HG03108 (cell line): ENCODE measurements around the gene WDR54.
"Not testable (repeated sequence)": the region's sequence is repeated elsewhere in the genome, so short reads cannot be mapped to it uniquely, and the experiment has no call there.

ENCODE experiments used
- ATAC-seq: cut with Tn5 transposase; IDR thresholded peaks from one replicate; pipeline ENCODE4 v1.9.1; 2021; ENCODE audit warnings: moderate library complexity; ENCODE audit not compliant: unreplicated experiment

Gene WDR54

DNA sequence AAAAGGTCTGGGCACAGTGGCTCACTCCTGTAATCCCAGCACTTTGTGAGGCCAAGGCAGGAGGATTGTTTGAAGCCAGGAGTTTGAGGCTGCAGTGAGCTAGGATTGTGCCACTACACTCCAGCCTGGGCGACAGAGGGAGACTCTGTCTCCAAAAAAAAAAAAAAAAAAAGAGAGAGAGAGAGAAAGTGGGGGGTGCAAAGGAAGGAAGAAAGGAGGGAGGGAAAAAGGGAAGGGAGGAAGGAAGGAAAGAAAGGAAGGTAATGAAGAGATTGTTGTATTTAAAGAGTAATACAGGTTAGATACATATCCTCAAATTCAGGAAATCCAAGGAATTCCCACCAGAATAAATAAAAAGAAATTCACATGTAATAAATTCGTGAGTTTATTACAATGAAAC, 19.6 kb upstream of the WDR54 start:
- no peak for ATAC-seq

- peak; percentile 78 for ATAC-seq
Observed at GRCh38 chr2:74406035-74406434, 15.5 kb upstream of the WDR54 start.

GRCh38 chr2:74407682-74408081, 13.8 kb upstream of the WDR54 start:
- no peak for ATAC-seq

- ATAC-seq = no peak
Observed at GRCh38 chr2:74413001-74413698, 8.4 kb upstream of the WDR54 start.

GRCh38 chr2:74414441-74414840, 7.1 kb upstream of the WDR54 start:
- no peak for ATAC-seq

DNA sequence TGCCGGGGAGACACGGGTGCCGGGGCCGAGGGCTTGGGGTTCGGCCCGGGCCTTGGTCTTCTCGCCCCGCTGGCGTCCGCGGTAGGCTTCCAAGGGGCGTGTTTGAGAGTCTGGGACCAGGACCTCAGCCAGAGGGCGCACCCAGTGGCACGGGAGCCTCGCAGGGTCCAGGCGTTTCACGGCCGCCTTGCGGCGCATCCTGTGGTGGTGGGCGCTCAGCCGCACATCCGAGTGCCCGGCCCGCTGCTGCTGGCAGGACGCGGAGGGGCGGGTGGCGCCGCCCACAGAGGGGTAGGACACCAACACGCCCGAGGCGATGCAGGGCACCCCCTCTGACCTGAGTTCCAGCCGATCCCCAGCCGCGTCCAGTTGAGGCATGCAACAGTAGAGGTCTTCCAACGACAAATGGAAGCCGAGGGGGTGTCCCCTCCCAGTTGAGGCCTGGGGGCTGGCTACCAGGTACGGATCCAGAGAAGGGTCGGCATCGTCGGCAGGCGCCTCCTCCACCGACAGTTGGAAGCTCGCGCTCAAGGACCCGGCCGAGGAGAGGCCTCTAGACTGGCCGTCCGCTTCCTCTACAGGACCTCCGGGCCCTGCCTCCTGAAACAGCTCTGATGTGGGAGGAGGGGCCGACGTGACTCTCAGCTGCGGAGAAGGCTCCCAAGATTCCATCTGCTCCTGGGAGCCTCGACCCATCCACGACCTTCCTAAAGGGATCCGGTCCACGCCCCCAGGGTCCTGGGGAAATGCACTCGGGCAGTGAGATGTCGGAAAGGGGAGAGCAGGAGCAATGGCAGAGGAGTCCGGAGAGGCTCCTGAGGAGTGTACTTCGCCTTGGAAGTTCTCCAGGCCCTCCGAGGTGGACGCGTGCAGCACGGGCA, 6.4 kb upstream of the WDR54 start:
- peak; percentile 54 for ATAC-seq

DNA sequence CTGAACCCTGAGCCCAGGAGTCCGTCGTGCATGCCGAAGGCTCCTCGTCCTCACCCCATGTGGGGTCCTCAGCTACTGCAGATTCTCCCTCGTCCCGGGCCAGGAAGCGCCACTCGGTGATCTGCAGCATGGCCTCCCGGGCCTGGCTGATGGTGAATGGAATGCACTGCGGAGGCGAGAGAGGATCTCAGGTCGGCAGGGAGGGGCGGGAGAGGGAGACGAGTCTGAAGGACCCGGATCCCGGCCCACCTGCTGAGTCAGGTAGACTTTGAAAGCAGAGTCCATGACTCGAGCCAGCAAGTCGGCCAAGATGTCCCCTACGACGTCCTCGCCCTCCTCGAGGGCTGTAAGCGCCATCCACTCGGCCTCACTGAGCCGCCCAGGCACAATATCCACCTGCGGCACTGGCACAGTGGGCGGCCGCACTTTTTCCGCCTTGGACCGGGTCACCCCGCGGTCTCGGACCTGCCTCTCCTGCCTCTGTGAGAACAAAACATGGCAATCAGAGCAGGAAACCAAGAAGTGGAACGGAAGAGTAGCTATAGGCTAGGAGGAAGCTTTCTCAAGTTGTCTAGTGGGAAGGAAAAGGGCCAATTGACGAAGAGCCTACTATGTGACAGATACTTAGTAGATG, 5.7 kb upstream of the WDR54 start:
- no peak for ATAC-seq

- ATAC-seq = no peak
Observed at GRCh38 chr2:74416778-74417177, 4.8 kb upstream of the WDR54 start.

DNA sequence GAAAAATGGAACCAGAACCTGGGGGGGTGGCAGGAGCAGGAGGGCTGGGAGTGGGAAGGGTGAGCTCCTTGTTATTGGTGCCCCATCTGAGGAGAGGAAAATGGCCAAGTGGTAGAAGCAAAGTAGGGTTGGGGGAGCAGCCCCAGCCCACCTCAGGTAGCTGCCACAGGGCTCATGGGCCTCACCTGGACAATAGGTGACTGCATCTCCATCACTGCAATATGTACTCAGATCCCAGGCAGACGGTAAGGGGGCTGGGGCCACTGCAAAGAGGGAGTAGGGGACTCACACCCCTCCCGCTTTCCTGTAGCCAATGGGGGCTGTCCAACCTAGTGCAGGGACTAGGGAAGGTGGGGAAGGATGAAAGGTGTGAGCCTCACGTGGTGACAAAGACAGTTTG, 4.3 kb upstream of the WDR54 start:
- no peak for ATAC-seq

DNA sequence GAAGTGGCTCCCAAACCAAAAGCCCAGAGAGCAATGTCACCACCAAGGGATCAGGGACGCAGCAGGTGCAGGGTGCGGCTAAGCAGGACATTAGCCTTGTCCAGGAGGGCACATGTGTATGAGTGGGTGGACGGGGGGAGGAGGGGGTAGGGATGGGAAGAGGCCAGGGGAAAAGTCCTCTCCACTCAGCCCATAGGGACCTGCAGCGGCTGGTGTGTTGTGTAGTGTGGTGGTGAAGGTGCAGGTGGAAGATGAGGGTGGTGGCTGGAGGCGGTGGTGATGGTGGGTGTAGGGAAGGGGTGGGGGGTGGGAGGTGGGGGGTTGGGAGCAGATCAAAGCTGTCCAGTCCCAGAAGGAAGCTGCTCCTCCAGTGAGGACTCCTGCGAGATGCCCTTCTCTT, 3.8 kb upstream of the WDR54 start:
- ATAC-seq = no peak

- ATAC-seq = no peak
Observed at GRCh38 chr2:74418312-74418711, 3.2 kb upstream of the WDR54 start.

GRCh38 chr2:74419345-74419744, 2.2 kb upstream of the WDR54 start:
- ATAC-seq = no peak

DNA sequence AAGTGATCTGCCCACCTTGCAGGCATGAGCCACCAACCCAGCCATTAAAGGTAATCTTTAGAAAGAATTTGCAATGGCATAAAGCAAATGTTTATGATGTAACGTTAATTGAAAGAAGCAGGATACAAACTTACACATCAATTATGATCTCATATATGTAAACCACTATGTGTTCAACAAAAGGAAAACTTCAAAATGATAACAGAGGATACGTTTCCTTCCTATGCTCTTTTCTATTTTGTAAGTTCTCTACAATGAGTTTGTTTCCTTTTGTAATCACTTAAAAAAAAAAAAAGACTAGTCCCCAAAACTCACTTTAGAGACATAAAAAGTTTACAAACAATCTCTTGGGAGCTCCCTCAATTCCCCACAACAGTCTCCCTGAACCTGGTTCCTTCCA, 1.5 kb upstream of the WDR54 start:
- no peak for ATAC-seq

GRCh38 chr2:74420443-74421103, 957 bp upstream of the WDR54 start:
- not testable (repeated sequence) for ATAC-seq

DNA sequence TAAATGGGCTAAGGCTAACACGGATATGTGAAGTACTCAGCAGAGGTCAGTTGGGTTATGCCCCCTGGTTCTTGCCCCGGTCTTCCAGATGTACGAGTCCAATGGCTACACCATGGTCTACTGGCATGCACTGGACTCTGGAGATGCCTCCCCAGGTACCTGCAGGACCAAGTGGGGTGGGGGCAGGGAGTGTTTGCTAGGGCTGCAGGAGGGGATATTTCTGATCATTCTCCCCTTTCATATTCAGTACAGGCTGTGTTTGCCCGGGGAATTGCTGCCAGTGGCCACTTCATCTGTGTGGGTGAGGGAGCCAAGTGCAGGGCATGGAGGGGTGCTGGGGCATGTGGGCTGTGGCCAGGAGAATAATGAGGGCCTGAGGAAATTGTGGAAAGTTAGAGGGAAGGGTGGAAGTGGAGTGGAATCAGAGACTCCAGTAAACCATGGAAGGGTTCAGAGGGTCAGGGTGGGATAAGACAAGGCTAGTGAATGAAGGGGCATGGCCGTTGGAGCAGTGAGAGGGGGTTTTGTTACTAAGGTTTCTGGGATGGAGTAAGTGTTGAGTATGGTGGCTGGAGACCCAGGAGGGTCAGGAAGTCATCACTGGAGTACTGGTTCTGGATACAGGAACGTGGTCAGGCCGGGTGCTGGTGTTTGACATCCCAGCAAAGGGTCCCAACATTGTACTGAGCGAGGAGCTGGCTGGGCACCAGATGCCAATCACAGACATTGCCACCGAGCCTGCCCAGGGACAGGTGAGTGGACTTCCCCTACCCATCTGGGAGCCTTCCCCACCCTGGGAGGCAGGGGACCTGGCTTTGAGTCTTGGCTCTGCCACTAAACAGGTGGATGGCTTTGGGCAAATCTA, 1.9 kb downstream of the WDR54 start:
- ATAC-seq = no peak

DNA sequence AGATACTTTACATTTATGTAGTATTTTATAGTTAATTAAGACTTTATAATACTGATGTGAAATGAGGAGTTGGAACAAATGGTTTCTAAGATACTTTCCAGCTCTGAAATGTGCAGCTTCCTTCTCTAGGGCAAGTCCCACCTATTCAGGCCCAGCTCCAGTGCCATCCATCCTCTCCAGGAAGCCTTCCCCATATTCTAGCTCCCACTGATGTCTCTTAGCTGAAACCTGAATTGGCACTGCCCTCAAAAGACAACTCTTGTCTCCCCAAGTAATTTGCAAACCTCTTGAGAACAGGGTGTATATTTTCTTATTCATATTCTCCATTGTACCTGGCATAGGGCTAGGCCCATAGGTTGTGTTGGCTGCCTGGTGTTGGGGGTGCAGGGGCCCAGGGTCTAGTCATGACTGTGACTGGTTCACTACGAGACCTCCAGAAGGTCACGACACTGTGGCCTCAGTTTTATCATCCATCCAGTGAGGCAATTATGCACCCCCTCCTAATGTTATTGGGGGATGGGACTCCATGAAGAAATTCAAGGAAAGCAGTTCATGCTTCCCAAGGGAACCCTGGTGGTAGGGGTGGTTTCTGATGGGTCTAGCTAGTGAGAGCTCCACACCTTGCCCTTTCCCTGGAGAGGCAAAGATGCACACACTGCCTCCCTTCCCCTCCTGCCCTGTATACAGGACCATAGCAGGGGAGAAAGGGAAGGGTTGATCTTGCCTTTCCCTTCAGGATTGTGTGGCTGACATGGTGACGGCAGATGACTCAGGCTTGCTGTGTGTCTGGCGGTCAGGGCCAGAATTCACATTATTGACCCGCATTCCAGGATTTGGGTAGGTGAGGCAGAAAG, 2.8 kb downstream of the WDR54 start:
- no peak for ATAC-seq

DNA sequence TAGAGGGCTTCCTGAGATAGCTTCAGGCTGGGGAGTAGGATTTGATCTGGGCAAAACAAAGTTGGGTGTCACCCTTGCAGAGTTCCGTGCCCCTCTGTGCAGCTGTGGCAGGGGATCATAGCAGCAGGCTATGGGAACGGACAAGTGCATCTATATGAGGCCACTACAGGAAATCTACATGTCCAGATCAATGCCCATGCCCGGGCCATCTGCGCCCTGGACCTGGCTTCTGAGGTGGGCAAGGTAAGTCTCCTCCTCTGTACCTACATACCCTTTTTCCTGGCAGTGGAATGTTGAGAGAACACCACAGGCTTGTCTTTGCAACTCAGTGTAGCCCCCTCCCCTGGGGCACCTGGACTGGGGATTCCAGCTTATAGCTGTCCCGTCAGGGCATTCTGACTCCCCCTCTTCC, 3.5 kb downstream of the WDR54 start:
- no peak for ATAC-seq

DNA sequence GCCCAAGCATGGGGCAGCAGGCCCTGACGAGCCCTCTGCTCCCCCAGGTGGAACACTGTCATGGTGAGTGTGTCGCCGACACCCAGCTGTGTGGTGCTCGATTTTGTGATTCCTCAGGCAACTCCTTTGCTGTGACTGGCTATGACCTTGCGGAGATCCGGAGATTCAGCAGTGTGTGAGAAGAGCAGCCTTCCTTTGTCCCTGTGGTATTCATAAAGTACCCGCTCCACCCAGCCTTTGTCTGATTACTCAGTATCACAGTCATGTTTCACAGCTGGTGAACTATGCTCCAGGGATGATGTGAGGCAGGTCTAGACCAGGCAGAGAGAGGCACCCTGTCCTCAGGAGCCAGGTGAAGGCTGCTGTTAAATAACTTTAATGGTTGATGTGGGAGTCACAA, 4.0 kb downstream of the WDR54 start:
- ATAC-seq = no peak

- ATAC-seq = no peak
Observed at GRCh38 chr2:74426181-74426758, 4.7 kb downstream of the WDR54 start.
